Liver (tissue), 9 donors: ENCODE data around the gene ARHGAP9. TPM values are rescaled to one million over a fixed set of nuclear protein-coding genes. Genes with fewer than 3 reads are reported as not detected.
"Not testable (repeated sequence)": the region's sequence is repeated elsewhere in the genome, so short reads cannot be mapped to it uniquely, and the experiment has no call there.

Source experiments
- DNase-seq: peaks from one replicate; pipeline ENCODE4 v3.0.0-alpha.2; 2017; ENCODE audit warnings: low spot score
- H3K27ac ChIP-seq, 2 donors: one replicate each; pipeline ENCODE4 v1.7.0; 2013; ENCODE audit warnings: inconsistent platforms in 2 of 2, low read length in 2 of 2, control low read depth in 1 of 2, low read depth in 1 of 2, mild to moderate bottlenecking in 1 of 2
- H3K27me3 ChIP-seq, 4 donors: one replicate each; pipeline versions ENCODE4 v1.6.1 to v1.7.0; 2013; ENCODE audit warnings: low read length in 3 of 4, inconsistent platforms in 1 of 4, mild to moderate bottlenecking in 1 of 4, moderate library complexity in 1 of 4; ENCODE audit not compliant: control insufficient read depth in 4 of 4, insufficient read depth in 4 of 4
- H3K36me3 ChIP-seq, 4 donors: one replicate each; pipeline versions ENCODE4 v1.6.1 to v1.7.0; 2013; ENCODE audit warnings: low read length in 3 of 4, mild to moderate bottlenecking in 3 of 4, low read depth in 1 of 4, moderate library complexity in 1 of 4; ENCODE audit not compliant: control insufficient read depth in 4 of 4, insufficient read depth in 3 of 4
- H3K4me1 ChIP-seq, 4 donors: one replicate each; pipeline versions ENCODE4 v1.6.1 to v1.7.0; 2013; ENCODE audit warnings: low read length in 3 of 4, mild to moderate bottlenecking in 3 of 4, moderate library complexity in 1 of 4; ENCODE audit not compliant: control insufficient read depth in 4 of 4, insufficient read depth in 4 of 4
- H3K4me3 ChIP-seq, 3 donors: one replicate each; pipeline versions ENCODE4 v1.6.1 to v1.7.0; 2013; ENCODE audit warnings: low read length in 3 of 3, control low read depth in 1 of 3, low read depth in 1 of 3, mild to moderate bottlenecking in 1 of 3
- H3K9ac ChIP-seq, 2 donors: one replicate each; pipeline ENCODE4 v1.7.0; 2013; ENCODE audit warnings: low read length in 2 of 2, mild to moderate bottlenecking in 2 of 2, moderate library complexity in 2 of 2, control low read depth in 1 of 2, low read depth in 1 of 2
- H3K9me3 ChIP-seq, 4 donors: one replicate each; pipeline versions ENCODE4 v1.6.1 to v1.7.0; 2013; ENCODE audit warnings: low read length in 3 of 4; ENCODE audit not compliant: control insufficient read depth in 4 of 4
- GABPA ChIP-seq, 2 donors: IDR thresholded peaks in 1 of 2; conservative IDR thresholded peaks in 1 of 2; 2 replicates each; pipeline ENCODE4 v1.6.1; 2016; ENCODE audit warnings: antibody characterized with exemption in 2 of 2, mild to moderate bottlenecking in 1 of 2, moderate library complexity in 1 of 2
- HNF4G ChIP-seq: IDR thresholded peaks from 2 replicates; pipeline ENCODE4 v1.6.1; 2016; ENCODE audit warnings: antibody characterized with exemption
- NR2F2 ChIP-seq: IDR thresholded peaks from 2 replicates; pipeline ENCODE4 v1.6.1; 2016; ENCODE audit warnings: antibody characterized with exemption
- RAD21 ChIP-seq, 2 donors: IDR thresholded peaks; 2 replicates each; pipeline ENCODE4 v1.6.1; 2016; ENCODE audit warnings: antibody characterized with exemption in 2 of 2, mild to moderate bottlenecking in 2 of 2
- RXRA ChIP-seq, 2 donors: IDR thresholded peaks; 2 replicates each; pipeline ENCODE4 v1.6.1; 2017 to 2018; ENCODE audit warnings: antibody characterized with exemption in 2 of 2, mild to moderate bottlenecking in 1 of 2
- TAF1 ChIP-seq: conservative IDR thresholded peaks from 2 replicates; pipeline ENCODE4 v1.6.1; 2016; ENCODE audit warnings: antibody characterized with exemption, mild to moderate bottlenecking
- YY1 ChIP-seq: IDR thresholded peaks from 2 replicates; pipeline ENCODE4 v1.6.1; 2016; ENCODE audit warnings: antibody characterized with exemption, mild to moderate bottlenecking
- WGBS: extraction: QIAGEN DNeasy Blood & Tissue Kit; methylation state at CpG from one replicate; pipeline ENCODE4 v1.1.7; 2013; 5-methylcytosine and 5-hydroxymethylcytosine counted together
- polyA plus RNA-seq, 2 donors: library from polyadenylated mRNA; stranded (reverse) in 1 of 2; unstranded in 1 of 2; fragments of 200-250 nt in 1 of 2; fragments of >200 nt in 1 of 2; fragmentation: Nextera tagmentation in 1 of 2; extraction: Ambion mirVana in 1 of 2; gene quantifications; one replicate each; pipeline versions ENCODE4 v1.2.1 to v1.2.3, GENCODE V29; 2013 to 2015
- total RNA-seq, 2 donors: library from RNA; depleted of rRNA; stranded (reverse); fragments of >200 nt; gene quantifications; one replicate each; pipeline ENCODE4 v1.2.3, GENCODE V29; 2014
- TF ChIP-seq, protein P1 (sequence below): fragments of 150-350 bp; IDR thresholded peaks from 2 replicates; pipeline ENCODE4 v1.5.1; 2017; ENCODE audit warnings: improper control_type of control experiment, low read depth, low read length; ENCODE audit not compliant: missing input control
- TF ChIP-seq, protein P2 (sequence below): IDR thresholded peaks from 2 replicates; pipeline ENCODE4 v1.6.1; 2016; ENCODE audit warnings: antibody characterized with exemption
- TF ChIP-seq, protein P3 (sequence below): IDR thresholded peaks from 2 replicates; pipeline ENCODE4 v1.6.1; 2016; ENCODE audit warnings: antibody characterized with exemption, mild to moderate bottlenecking
- TF ChIP-seq, protein P4 (sequence below): IDR thresholded peaks from 2 replicates; pipeline ENCODE4 v1.6.1; 2016; ENCODE audit warnings: antibody characterized with exemption
- donor health status: healthy.
- donor health status: healthy.
- donor health status: healthy.
- donor health status: healthy.
- donor health status: healthy.

ARHGAP9 gene
- total and polyA plus RNA-seq, 4 donors, result 3.0 to 12.0 (median 7.1) TPM

DNA sequence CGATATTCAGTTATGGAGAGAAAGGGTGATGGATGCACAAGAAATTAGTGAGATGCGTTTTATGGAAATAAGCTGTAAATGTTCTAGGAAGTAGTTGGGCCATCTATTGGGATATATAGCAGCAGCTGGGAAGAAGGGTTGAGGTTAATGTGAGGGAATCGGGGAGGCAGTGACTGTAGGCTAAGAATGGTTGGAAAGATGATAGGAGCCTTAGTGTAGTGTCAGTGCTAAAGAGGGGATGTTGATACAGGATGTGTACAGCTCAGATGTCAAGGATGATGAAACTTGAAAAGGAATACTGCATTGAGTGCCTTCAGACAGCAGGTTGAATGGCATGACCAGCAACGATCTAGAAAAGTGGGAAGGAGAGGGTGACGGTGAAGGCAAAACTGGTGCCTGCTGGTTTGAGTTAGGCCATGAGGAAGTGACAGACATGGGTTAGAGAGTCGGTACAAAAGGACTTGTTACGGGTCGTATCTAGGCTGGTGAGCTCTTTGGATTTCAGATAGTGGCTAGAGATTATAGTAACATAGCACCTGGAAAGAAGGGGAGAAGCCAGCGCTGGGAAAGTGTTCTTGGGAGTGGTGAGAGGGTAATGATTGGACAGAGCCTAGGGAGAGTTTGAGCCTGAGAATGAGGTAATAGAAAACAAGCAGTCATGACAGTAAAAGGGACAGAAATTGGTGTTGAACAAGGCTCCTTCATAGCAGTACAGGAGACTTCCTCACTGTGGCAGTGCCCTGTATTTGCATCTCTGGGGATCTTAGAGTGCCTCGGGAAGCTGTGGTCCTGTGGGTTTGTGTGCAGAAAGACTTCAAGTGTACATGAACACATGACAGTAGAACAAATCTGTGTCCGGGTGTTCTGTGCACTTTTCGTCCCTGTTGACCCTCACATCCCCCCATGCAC, 17.8 kb upstream of the ARHGAP9 start:
- WGBS, result 95% methylated on average over 12 of the region's 12 CpGs
- H3K4me1 ChIP-seq, result no peaks in the 10 kb centered on the region
- DNase-seq, result no peak
- H3K9me3 ChIP-seq, result no peaks in the 10 kb centered on the region
- H3K9ac ChIP-seq, result no peak overlapping the region
- TF ChIP-seq TAF1 (no peak), NR2F2 (no peak), GABPA (IDR thresholded peaks at IDR 0.05 in 1 of 2, conservative IDR thresholded peaks at IDR 0.05 in 1 of 2) (no peak), RAD21 (IDR thresholded peaks at IDR 0.05) (no peak), RXRA (IDR thresholded peaks at IDR 0.05) (no peak), YY1 (no peak), HNF4G (no peak)
- TF ChIP-seq, protein P1, sequence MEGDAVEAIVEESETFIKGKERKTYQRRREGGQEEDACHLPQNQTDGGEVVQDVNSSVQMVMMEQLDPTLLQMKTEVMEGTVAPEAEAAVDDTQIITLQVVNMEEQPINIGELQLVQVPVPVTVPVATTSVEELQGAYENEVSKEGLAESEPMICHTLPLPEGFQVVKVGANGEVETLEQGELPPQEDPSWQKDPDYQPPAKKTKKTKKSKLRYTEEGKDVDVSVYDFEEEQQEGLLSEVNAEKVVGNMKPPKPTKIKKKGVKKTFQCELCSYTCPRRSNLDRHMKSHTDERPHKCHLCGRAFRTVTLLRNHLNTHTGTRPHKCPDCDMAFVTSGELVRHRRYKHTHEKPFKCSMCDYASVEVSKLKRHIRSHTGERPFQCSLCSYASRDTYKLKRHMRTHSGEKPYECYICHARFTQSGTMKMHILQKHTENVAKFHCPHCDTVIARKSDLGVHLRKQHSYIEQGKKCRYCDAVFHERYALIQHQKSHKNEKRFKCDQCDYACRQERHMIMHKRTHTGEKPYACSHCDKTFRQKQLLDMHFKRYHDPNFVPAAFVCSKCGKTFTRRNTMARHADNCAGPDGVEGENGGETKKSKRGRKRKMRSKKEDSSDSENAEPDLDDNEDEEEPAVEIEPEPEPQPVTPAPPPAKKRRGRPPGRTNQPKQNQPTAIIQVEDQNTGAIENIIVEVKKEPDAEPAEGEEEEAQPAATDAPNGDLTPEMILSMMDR, result no peak
- TF ChIP-seq, protein P2, sequence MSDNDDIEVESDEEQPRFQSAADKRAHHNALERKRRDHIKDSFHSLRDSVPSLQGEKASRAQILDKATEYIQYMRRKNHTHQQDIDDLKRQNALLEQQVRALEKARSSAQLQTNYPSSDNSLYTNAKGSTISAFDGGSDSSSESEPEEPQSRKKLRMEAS, result no peak
- TF ChIP-seq, protein P3, sequence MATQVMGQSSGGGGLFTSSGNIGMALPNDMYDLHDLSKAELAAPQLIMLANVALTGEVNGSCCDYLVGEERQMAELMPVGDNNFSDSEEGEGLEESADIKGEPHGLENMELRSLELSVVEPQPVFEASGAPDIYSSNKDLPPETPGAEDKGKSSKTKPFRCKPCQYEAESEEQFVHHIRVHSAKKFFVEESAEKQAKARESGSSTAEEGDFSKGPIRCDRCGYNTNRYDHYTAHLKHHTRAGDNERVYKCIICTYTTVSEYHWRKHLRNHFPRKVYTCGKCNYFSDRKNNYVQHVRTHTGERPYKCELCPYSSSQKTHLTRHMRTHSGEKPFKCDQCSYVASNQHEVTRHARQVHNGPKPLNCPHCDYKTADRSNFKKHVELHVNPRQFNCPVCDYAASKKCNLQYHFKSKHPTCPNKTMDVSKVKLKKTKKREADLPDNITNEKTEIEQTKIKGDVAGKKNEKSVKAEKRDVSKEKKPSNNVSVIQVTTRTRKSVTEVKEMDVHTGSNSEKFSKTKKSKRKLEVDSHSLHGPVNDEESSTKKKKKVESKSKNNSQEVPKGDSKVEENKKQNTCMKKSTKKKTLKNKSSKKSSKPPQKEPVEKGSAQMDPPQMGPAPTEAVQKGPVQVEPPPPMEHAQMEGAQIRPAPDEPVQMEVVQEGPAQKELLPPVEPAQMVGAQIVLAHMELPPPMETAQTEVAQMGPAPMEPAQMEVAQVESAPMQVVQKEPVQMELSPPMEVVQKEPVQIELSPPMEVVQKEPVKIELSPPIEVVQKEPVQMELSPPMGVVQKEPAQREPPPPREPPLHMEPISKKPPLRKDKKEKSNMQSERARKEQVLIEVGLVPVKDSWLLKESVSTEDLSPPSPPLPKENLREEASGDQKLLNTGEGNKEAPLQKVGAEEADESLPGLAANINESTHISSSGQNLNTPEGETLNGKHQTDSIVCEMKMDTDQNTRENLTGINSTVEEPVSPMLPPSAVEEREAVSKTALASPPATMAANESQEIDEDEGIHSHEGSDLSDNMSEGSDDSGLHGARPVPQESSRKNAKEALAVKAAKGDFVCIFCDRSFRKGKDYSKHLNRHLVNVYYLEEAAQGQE, result no peak
- TF ChIP-seq, protein P4, sequence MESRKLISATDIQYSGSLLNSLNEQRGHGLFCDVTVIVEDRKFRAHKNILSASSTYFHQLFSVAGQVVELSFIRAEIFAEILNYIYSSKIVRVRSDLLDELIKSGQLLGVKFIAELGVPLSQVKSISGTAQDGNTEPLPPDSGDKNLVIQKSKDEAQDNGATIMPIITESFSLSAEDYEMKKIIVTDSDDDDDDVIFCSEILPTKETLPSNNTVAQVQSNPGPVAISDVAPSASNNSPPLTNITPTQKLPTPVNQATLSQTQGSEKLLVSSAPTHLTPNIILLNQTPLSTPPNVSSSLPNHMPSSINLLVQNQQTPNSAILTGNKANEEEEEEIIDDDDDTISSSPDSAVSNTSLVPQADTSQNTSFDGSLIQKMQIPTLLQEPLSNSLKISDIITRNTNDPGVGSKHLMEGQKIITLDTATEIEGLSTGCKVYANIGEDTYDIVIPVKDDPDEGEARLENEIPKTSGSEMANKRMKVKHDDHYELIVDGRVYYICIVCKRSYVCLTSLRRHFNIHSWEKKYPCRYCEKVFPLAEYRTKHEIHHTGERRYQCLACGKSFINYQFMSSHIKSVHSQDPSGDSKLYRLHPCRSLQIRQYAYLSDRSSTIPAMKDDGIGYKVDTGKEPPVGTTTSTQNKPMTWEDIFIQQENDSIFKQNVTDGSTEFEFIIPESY, result no peak
- peaks cover 16 to 50% (median 29%) of the 10 kb centered on the region in 4 donors for H3K36me3 ChIP-seq
- H3K27me3 ChIP-seq, result no peaks in the 10 kb centered on the region
- no peak overlapping the region for H3K4me3 ChIP-seq
- no peak overlapping the region for H3K27ac ChIP-seq

DNA sequence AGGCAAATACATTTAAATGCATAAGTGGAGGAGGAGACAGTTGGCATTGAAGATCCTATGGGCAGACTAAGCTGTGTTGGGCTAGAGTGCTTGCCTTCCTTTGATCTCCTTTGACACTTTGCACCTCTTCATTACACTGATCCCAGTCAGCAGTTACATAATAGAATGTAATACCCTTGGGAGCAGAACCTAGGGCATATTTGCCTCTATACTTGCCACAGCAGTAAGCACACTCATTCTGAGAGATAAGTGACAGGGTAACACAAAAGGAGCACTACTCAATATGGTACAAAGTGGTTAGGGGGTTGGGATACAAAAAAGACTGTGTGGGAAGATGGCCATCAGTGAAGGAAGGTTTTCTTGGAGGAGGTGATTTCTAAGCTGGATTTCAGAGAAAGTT, 17.2 kb upstream of the ARHGAP9 start:
- H3K27ac ChIP-seq, result no peak overlapping the region
- peaks cover 16 to 45% (median 27%) of the 10 kb centered on the region in 4 donors for H3K36me3 ChIP-seq
- no peak for TF ChIP-seq RXRA (IDR thresholded peaks at IDR 0.05)
- H3K4me1 ChIP-seq, result no peaks in the 10 kb centered on the region
- H3K9ac ChIP-seq, result no peak overlapping the region
- H3K4me3 ChIP-seq, result no peak overlapping the region
- no peaks in the 10 kb centered on the region for H3K9me3 ChIP-seq
- no peak for DNase-seq
- no peaks in the 10 kb centered on the region for H3K27me3 ChIP-seq

DNA sequence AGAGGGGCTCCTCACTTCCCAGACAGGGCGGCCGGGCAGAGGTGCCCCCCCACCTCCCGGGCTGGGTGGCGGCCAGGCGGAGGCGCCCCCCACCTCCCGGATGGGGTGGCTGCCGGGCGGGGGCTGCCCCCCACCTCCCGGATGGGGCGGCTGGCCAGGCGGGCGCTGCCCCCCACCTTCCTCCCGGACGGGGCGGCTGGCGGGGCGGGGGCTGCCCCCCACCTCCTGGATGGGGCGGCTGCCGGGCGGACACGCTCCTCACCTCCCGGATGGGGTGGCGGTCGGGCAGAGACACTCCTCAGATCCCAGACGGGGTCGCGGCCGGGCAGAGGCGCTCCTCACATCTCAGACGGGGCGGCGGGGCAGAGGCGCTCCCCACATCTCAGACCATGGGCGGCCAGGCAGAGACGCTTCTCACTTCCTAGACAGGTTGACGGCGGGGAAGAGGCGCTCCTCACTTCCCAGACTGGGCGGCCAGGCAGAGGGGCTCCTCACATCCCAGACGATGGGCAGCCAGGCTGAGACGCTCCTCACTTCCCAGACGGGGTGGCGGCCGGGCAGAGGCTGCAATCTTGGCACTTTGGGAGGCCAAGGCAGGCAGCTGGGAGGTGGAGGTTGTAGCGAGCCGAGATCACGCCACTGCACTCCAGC, 15.5 kb upstream of the ARHGAP9 start:
- WGBS, result 96% methylated on average over 45 of the region's 48 CpGs
- not testable (repeated sequence) for H3K4me1 ChIP-seq, H3K9me3 ChIP-seq, H3K4me3 ChIP-seq, H3K27ac ChIP-seq, H3K9ac ChIP-seq, H3K27me3 ChIP-seq, DNase-seq
- H3K36me3 ChIP-seq, result peaks cover 16 to 44% (median 27%) of the 10 kb centered on the region in 4 donors
